Endometrium (tissue), 2 donors: ENCODE measurements around the gene NKAIN2.

Experiments
- FAIRE-seq: peaks from 2 replicates; lab custom pipeline; 2012; peaks lifted over from hg19 to GRCh38; lab: Jason Lieb, UNC
- donor health status: control.
- donor health status: control.

NKAIN2 gene

GRCh38 chr6:123803504-123804013 is at the start of gene NKAIN2:
Gene NKAIN2, plus strand, starts transcription at chr6:123803865.
- FAIRE-seq = no peak

- FAIRE-seq = no peak
These were observed 44.2 kb upstream of the NKAIN2 start for GRCh38 chr6:123759472-123759871.

- no peak for FAIRE-seq
These were observed 39.8 kb upstream of the NKAIN2 start for GRCh38 chr6:123763904-123764303.

GRCh38 chr6:123764722-123765121 is 38.9 kb upstream of the NKAIN2 start:
- no peak for FAIRE-seq

- FAIRE-seq = no peak
These were observed 34.7 kb upstream of the NKAIN2 start for GRCh38 chr6:123768921-123769320.

- no peak for FAIRE-seq
These were observed 34.2 kb upstream of the NKAIN2 start for GRCh38 chr6:123769431-123769830.

- no peak for FAIRE-seq
These were observed 33.3 kb upstream of the NKAIN2 start for GRCh38 chr6:123770247-123770949.

- FAIRE-seq = no peak
These were observed 32.5 kb upstream of the NKAIN2 start for GRCh38 chr6:123771126-123771525.

- FAIRE-seq = no peak
These were observed 26.1 kb upstream of the NKAIN2 start for GRCh38 chr6:123777563-123777962.

- FAIRE-seq = no peak
These were observed 23.6 kb upstream of the NKAIN2 start for GRCh38 chr6:123780021-123780420.

GRCh38 chr6:123784330-123784729 is 19.3 kb upstream of the NKAIN2 start:
- no peak for FAIRE-seq

GRCh38 chr6:123785039-123785438 is 18.6 kb upstream of the NKAIN2 start:
- FAIRE-seq = no peak

GRCh38 chr6:123788319-123788718 is 15.3 kb upstream of the NKAIN2 start:
- no peak for FAIRE-seq

- no peak for FAIRE-seq
These were observed 9.5 kb upstream of the NKAIN2 start for GRCh38 chr6:123794190-123794589.

GRCh38 chr6:123794799-123795198 is 8.9 kb upstream of the NKAIN2 start:
- no peak for FAIRE-seq

GRCh38 chr6:123801067-123801466 is 2.6 kb upstream of the NKAIN2 start:
- no peak for FAIRE-seq

- no peak for FAIRE-seq
These were observed 1.3 kb upstream of the NKAIN2 start for GRCh38 chr6:123802351-123802696.

GRCh38 chr6:123802697-123803503 is 765 bp upstream of the NKAIN2 start:
- FAIRE-seq = peak; percentile 41

GRCh38 chr6:123804014-123804786 is 535 bp downstream of the NKAIN2 start:
- no peak for FAIRE-seq

- FAIRE-seq = no peak
These were observed 1.3 kb downstream of the NKAIN2 start for GRCh38 chr6:123804787-123805540.

GRCh38 chr6:123805921-123806320 is 2.3 kb downstream of the NKAIN2 start:
- FAIRE-seq = no peak

- FAIRE-seq = peak; percentile 88
These were observed 2.9 kb downstream of the NKAIN2 start for GRCh38 chr6:123806561-123806960.
